ENCODE results near the gene GCNA. TPM values are rescaled to one million over a fixed set of nuclear protein-coding genes. Genes with fewer than 3 reads are reported as not detected.

Gene GCNA
- polyA plus RNA-seq, 1 donor (not counting 4 experiments of a cell fraction or from before 2014, with no cell fraction given): 1.2 TPM

GRCh38 chrX:71615056-71615455 is 36.8 kb downstream of the GCNA start:
- Histone ChIP-seq H2AFZ (ENCODE audit: control insufficient read depth, low read length) (no peak overlapping the region), H3K4me3 (ENCODE audit: control insufficient read depth in 2 of 3, extremely low read depth in 1 of 3, insufficient read depth in 2 of 3, low read depth in 1 of 3, low read length in 3 of 3) (no peak overlapping the region), H3K79me2 (ENCODE audit: control insufficient read depth, insufficient read depth, low read length) (no peaks in the 10 kb centered on the region), H3K27ac (ENCODE audit: control insufficient read depth, insufficient read depth, low read length) (no peak overlapping the region), H3K4me1 (ENCODE audit: control insufficient read depth, extremely low read depth, insufficient read depth, low read length) (no peaks in the 10 kb centered on the region), H3K36me3 (ENCODE audit: control insufficient read depth in 2 of 2, extremely low read depth in 1 of 2, insufficient read depth in 2 of 2, low read length in 2 of 2) (peaks cover 2 to 8% of the 10 kb centered on the region in 2 experiments), H3K9me1 (ENCODE audit: control insufficient read depth, extremely low read depth, insufficient read depth, low read length) (no peaks in the 10 kb centered on the region), H3K9me3 (ENCODE audit: control insufficient read depth, low read depth, low read length) (no peaks in the 10 kb centered on the region), H3K9ac (ENCODE audit: control insufficient read depth, extremely low read depth, insufficient read depth, low read length) (no peak overlapping the region), H3K27me3 (ENCODE audit: control insufficient read depth, extremely low read depth, insufficient read depth, low read length) (no peaks in the 10 kb centered on the region), H3K4me2 (ENCODE audit: control insufficient read depth, extremely low read depth, insufficient read depth, low read depth, low read length) (no peak overlapping the region), H4K20me1 (ENCODE audit: control insufficient read depth, extremely low read depth, insufficient read depth, low read length) (no peaks in the 10 kb centered on the region)
- DNase-seq (ENCODE audit: low read depth, low spot score) (no peak), FAIRE-seq (no peak)
- dilution Hi-C loops (cut with MboI; ENCODE audit: extremely low pct_ligation_motif_present, low sequenced_read_pairs): no loop called here
- TF ChIP-seq EZH2 (IDR thresholded peaks at IDR 0.05; ENCODE audit: low read length): no peak
- TF ChIP-seq CTCF (optimal IDR thresholded peaks at IDR 0.05 in 1 of 3, IDR thresholded peaks at IDR 0.05 in 1 of 3, conservative IDR thresholded peaks at IDR 0.05 in 1 of 3; ENCODE audit: extremely low read depth in 1 of 3, insufficient read depth in 2 of 3, low read length in 3 of 3): no peak

GRCh38 chrX:71615954-71616353 is 37.7 kb downstream of the GCNA start:
- TF ChIP-seq CTCF (optimal IDR thresholded peaks at IDR 0.05 in 1 of 3, IDR thresholded peaks at IDR 0.05 in 1 of 3, conservative IDR thresholded peaks at IDR 0.05 in 1 of 3; ENCODE audit: extremely low read depth in 1 of 3, insufficient read depth in 2 of 3, low read length in 3 of 3) (no peak), EZH2 (IDR thresholded peaks at IDR 0.05; ENCODE audit: low read length) (no peak)
- Histone ChIP-seq H3K79me2 (ENCODE audit: control insufficient read depth, insufficient read depth, low read length) (no peaks in the 10 kb centered on the region), H3K4me2 (ENCODE audit: control insufficient read depth, extremely low read depth, insufficient read depth, low read depth, low read length) (no peak overlapping the region), H3K9me1 (ENCODE audit: control insufficient read depth, extremely low read depth, insufficient read depth, low read length) (no peaks in the 10 kb centered on the region), H3K27ac (ENCODE audit: control insufficient read depth, insufficient read depth, low read length) (no peak overlapping the region), H3K9ac (ENCODE audit: control insufficient read depth, extremely low read depth, insufficient read depth, low read length) (no peak overlapping the region), H2AFZ (ENCODE audit: control insufficient read depth, low read length) (no peak overlapping the region), H3K9me3 (ENCODE audit: control insufficient read depth, low read depth, low read length) (no peaks in the 10 kb centered on the region), H3K27me3 (ENCODE audit: control insufficient read depth, extremely low read depth, insufficient read depth, low read length) (no peaks in the 10 kb centered on the region), H4K20me1 (ENCODE audit: control insufficient read depth, extremely low read depth, insufficient read depth, low read length) (no peaks in the 10 kb centered on the region), H3K36me3 (ENCODE audit: control insufficient read depth in 2 of 2, extremely low read depth in 1 of 2, insufficient read depth in 2 of 2, low read length in 2 of 2) (peaks cover 0 to 3% of the 10 kb centered on the region in 2 experiments), H3K4me1 (ENCODE audit: control insufficient read depth, extremely low read depth, insufficient read depth, low read length) (no peaks in the 10 kb centered on the region), H3K4me3 (ENCODE audit: control insufficient read depth in 2 of 3, extremely low read depth in 1 of 3, insufficient read depth in 2 of 3, low read depth in 1 of 3, low read length in 3 of 3) (no peak overlapping the region)
- dilution Hi-C loops (cut with MboI; ENCODE audit: extremely low pct_ligation_motif_present, low sequenced_read_pairs): no loop called here
- no peak for FAIRE-seq
- no peak for DNase-seq (ENCODE audit: low read depth, low spot score)

Measured in keratinocyte (primary cell).